ENCODE measurements around the gene ACAA2.
"Not testable (repeated sequence)": the region's sequence is repeated elsewhere in the genome, so short reads cannot be mapped to it uniquely, and the experiment has no call there.

Gene ACAA2

GRCh38 chr18:49844903-49845302 lies 31.6 kb upstream of the ACAA2 start:
- DNase-seq: no peak

DNA sequence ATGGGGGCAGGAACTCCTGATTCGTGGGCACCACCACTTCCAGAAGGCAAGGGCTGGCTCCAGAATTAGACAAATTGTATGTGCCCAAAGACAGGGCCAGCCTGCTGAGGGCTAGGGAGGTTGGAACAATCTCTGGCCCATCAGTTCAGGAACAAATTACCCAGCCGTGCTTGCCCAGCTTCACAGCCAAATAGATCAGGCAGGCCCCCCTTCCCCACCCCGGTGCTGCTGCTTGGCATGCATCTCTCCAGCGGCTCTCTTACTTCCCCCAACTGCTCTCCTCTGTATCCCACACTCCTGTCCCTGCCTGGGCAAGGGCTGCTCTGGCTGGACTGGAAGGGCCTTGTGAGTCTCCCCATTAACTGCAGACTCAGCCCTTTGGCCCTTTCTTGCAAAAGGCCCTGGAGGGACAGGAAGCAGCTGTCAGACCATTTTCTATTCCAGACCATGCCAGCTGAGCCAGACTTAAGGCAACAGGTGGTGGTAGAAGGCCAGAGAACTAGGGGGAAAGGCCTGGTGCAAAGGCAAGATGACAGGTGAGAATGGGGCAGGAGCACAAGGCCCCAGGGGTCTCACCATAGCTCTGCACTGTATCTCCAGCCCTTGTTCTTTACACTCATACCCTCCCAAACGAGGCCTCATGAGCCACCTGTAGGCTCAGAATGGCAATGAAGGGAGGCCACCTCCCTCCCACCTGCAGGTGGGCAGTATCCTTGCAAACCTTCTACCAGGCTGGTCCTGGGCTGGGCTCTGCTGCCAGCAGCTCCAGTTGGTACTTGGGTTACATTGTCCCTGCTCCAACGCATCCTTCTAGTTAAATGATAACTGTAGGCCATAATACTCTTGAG lies 30.7 kb upstream of the ACAA2 start:
- no peak for DNase-seq

DNA sequence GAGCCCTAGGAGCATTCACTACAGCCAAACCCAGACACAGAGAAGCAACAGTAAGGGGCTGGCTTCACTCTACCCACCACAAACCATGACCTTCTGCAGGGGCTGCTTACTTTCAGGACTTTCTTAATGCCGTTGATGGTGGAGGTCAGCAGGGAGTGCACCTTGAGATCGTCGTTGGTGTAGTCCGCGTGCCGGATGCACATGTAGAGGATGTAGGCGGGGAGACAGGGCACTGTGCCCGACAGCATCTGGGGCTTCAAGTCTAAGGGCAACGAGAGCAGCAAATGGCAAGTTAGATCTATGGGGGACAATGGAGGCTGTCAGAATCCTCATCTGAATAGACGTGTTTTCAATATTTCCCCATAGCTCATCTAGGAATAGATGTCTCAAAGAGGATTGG lies 29.8 kb upstream of the ACAA2 start:
- no peak for DNase-seq

DNA sequence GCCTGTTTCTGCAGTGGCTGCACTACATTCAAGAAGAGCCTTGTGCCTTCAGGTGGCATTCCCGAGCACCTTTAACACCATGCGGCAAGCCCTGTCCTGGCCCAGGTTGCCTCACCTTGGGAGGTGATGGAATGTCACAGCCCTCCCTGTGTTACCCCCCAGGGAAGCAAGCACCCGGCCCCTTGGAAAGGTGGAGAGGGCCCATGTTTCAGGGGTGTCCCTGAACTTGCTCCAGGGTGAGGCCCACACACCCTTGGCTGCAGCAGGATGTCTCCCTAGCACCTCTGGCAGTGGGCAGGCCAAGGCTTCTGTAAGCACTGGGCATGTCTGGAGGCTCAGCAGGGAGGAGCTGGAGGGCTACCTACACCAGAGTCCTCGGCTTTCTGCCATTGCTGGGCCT lies 29.3 kb upstream of the ACAA2 start:
- no peak for DNase-seq

- no peak for DNase-seq
These were observed 28.2 kb upstream of the ACAA2 start for GRCh38 chr18:49841236-49842217.

GRCh38 chr18:49839012-49839411 lies 25.7 kb upstream of the ACAA2 start:
- no peak for DNase-seq

GRCh38 chr18:49838381-49838780 lies 25.0 kb upstream of the ACAA2 start:
- DNase-seq: no peak

GRCh38 chr18:49837889-49838288 lies 24.6 kb upstream of the ACAA2 start:
- no peak for DNase-seq

DNA sequence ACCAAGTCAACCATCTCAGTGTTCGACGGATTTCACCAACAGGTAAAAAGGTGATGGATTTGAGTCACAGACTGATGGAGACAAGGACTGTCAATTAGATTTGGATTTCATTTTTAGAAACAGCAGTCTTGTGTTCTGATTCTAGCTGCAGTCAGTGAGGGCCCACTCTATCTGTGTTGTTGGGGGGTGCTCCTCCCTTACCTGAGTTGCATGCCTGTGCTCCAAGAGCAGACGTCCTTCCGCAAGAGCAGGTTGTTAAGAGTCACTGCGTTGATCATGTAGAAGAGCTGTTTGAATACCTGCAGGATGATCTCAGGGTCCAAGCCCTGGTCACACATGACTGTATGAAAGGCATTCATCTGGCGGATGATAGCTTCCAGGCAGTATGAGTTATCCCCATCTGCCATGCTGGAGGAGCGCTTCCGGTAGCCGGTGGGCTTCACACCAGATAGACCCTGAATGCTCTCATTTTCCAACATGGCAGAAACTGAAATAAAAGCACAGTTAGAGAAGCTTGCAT lies 24.0 kb upstream of the ACAA2 start:
- DNase-seq: not testable (repeated sequence)

DNA sequence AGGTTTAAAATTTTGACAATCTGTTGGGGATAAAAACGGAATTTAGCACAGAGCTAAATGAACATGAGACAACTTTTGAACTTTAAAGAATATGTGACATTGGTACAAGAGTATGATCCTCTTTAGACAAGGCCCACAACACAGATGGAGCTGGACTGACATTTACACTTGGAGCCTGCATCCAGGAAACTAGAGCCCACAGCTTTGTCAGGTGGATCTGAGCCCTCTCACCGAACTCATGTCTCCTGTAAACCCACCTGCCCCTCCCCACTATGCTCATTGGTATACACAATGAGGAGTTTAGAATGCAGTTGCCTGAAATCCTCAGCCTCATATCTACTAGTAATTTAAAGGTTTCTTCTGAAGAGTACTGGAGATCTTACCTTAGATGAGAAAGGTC lies 22.1 kb upstream of the ACAA2 start:
- DNase-seq: no peak

DNA sequence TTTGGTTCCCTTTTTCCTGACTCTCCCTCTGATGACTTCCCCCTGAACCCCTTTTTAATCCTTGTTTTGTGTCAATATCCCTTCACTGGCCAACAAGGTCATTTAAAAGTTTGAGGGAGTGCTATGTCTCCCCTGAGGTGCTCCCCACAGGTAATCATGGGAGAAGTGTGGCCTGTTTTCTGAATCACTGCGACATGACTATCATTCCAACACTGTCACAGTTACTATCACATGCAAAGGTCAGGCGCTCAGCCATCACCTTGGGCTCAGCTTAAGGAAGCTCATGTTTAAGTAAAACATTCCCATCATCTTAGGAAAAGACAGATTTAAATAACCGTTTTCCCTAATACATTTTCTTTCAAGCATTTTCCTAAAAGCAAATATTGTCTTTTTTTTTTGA lies 20.9 kb upstream of the ACAA2 start:
- DNase-seq: no peak

- DNase-seq: no peak
These were observed 20.5 kb upstream of the ACAA2 start for GRCh38 chr18:49833814-49834213.

- DNase-seq: no peak
These were observed 18.9 kb upstream of the ACAA2 start for GRCh38 chr18:49832221-49832647.

- no peak for DNase-seq
These were observed 14.7 kb upstream of the ACAA2 start for GRCh38 chr18:49827996-49828395.

DNA sequence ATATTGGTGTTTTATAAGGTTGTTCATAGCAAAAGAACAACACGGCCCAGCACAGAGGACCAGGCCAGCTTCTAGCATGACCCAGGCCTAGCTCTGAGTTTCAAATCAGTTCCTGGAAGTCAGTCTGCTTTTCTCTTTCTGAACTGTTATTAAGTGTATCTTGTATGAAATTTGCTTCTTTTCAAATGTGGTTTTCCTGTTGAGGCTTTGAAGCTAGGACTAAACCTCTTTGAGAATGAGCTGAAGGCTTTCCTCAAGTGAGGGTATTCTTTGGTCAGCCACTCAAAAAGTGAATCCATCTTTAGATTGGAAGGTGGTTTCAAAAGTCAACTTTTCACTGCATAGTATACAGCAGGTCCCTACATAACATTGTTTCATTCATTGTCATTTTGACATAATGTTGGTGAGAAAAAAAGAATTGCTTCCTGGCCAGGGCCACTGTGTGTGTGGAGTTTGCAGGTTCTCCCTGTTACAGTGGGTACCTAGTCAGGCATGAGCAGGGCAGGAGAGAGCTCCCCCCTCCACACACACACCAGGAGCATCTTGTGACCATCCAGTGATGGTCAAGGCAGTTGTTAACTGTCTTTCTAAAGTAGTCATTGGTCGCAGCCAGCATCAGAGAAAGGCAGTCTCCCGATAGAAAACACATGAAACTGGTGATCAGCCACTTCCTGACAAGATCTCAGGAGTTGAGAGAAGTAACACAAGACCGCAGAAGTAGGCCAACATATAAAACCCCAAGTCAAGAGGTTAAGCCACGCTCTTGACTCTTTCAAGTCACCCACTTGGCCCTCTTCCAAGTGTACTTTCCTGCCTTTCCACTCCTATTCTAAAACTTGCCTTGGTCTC lies 6.7 kb upstream of the ACAA2 start:
- DNase-seq: peak; percentile 19

- no peak for DNase-seq
These were observed 5.8 kb upstream of the ACAA2 start for GRCh38 chr18:49819071-49819662.

- no peak for DNase-seq
These were observed 4.6 kb upstream of the ACAA2 start for GRCh38 chr18:49817947-49818346.

GRCh38 chr18:49815927-49816326 lies 2.6 kb upstream of the ACAA2 start:
- DNase-seq: no peak

DNA sequence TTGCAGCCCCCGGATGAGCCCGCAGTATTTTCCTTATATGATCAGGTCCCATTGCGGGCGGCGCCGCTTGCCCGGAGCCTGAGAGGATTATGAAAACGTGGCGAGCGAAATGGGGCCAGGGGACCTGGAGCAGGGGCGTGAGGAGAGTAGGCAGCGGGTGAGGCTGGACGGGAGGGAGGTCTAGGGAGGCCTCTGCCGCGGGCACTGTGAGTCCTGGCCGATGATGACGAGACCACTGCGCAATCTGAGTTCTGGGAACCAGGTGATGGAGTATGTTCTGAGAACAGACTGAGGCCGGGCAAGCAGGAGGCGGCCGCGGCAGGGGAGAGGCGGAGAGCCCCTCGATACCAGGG lies 790 bp upstream of the ACAA2 start:
- DNase-seq: peak; percentile 70

- DNase-seq: no peak
These were observed 339 bp downstream of the ACAA2 start for GRCh38 chr18:49813069-49813318.

DNA sequence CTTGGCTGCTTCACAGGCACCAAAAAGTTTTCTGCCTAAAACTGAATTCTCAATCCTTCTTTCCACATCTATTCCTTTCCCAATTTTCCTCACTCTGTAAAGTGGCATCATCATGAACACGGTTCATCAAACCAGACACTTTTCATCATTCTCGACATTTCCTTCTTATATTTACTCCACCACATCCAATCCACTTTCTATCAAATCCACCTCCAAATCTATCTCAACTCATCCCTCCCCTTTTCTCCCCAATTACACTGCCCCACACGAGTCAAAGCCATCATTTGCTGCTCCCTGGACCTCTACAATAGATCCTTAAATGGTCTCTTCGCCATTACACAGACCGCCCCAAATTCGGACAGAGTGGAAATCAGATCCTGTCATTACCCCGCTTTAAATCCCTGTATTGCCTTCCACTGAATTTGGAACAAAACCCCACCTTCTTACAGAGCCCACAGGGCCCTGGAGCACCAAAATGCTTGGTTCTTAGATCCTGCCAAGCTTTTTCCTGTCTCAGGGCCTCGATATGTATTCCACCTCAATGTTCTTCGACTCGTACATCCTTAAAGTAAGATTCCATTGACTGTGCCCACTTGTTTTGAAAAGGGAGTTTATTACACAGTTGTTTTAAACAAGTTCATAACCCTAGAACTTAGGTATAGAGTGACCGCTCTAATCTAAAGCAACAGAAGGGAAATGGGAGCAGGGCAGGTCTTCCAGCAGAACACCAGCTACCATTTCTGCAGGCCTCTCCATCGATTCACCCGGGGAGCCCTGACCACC lies 856 bp downstream of the ACAA2 start:
- no peak for DNase-seq
